OCI-LY7 (cell line): ENCODE measurements around the gene ARHGEF38.

Experiments
- CTCF ChIP-seq: fragments of 200-600 bp; sonication (generic); conservative IDR thresholded peaks from 2 replicates; pipeline ENCODE4 v1.5.1; 2014; ENCODE audit warnings: mild to moderate bottlenecking, antibody characterized with exemption, low read length, moderate library complexity, mixed read lengths
- EZH2phosphoT487 ChIP-seq: fragments of 200-600 bp; sonication (generic); IDR thresholded peaks from 2 replicates; pipeline ENCODE4 v1.6.1; 2018; ENCODE audit warnings: low read depth, borderline replicate concordance, mild to moderate bottlenecking, mixed run types, antibody characterized with exemption, low read length, moderate library complexity, mixed read lengths

- TF ChIP-seq CTCF = no peak
- no peak for TF ChIP-seq EZH2phosphoT487
Observed at GRCh38 chr4:105634402-105635080, 82.1 kb downstream of the ARHGEF38 start.
